Tibial artery (tissue), 4 donors: ENCODE data around the gene IGFBP1.

ENCODE experiments used
- DNase-seq, 2 donors: peaks; one replicate each; pipeline ENCODE4 v3.0.0-alpha.2; 2019
- H3K27ac ChIP-seq, 2 donors: fragments of 200-600 bp; sonication (generic) in 1 of 2; 1 replicate in 1 of 2; 2 replicates in 1 of 2; pipeline ENCODE4 v1.5.1; 2018 to 2019; ENCODE audit warnings: mild to moderate bottlenecking in 1 of 2
- H3K27me3 ChIP-seq, 2 donors: fragments of 200-600 bp; sonication (generic) in 1 of 2; one replicate each; pipeline versions ENCODE4 v1.5.1 to v1.6.0; 2016 to 2019
- H3K36me3 ChIP-seq, 3 donors: fragments of 200-600 bp; sonication (generic) in 2 of 3; one replicate each; pipeline ENCODE4 v1.5.1; 2016 to 2019; ENCODE audit warnings: mild to moderate bottlenecking in 2 of 3
- H3K4me1 ChIP-seq, 4 donors: fragments of 200-600 bp; sonication (generic) in 2 of 4; 1 replicate in 3 of 4; 2 replicates in 1 of 4; pipeline ENCODE4 v1.5.1; 2016 to 2019
- H3K4me3 ChIP-seq, 2 donors: fragments of 200-600 bp; sonication (generic) in 1 of 2; 1 replicate in 1 of 2; 2 replicates in 1 of 2; pipeline ENCODE4 v1.5.1; 2018 to 2019; ENCODE audit warnings: mild to moderate bottlenecking in 2 of 2
- H3K9me3 ChIP-seq, 3 donors: fragments of 200-600 bp; sonication (generic) in 1 of 3; one replicate each; pipeline ENCODE4 v1.5.1; 2016 to 2019
- intact Hi-C: fragments of 100-400 bp; cut with DNase I; formaldehyde crosslinking; loops from one replicate; pipeline ENCODE4 v1.15.0; 2023; ENCODE audit warnings: low total_unique reads
- TF ChIP-seq, protein P1 (sequence below), 2 experiments: fragments of 200-600 bp in 1 of 2; fragments of 450-650 bp in 1 of 2; IDR thresholded peaks; one replicate each; pipeline ENCODE4 v1.5.1; 2017 to 2019; ENCODE audit warnings: antibody characterized with exemption in 2 of 2, mild to moderate bottlenecking in 1 of 2, moderate library complexity in 1 of 2

Gene IGFBP1

DNA sequence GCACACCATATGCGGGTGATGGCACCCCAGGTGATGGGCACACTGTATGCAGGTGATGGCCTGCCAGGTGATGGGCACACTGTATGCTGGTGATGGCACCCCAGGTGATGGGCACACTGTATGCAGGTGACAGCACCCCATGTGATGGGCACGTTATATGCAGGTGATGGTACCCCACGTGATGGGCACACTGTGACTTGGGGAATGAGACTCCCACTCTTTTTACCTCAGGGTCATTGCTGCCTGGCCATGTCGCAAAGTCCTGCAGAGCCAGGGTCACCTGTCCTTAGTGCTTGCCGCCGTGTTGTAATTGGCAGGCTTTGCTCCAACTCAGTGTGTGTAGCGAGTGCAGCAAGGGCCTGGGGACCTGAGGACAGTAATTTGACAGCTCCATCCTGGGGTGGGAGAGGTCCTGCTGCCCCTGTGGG is 7.8 kb upstream of the IGFBP1 start:
- TF ChIP-seq, protein P1, sequence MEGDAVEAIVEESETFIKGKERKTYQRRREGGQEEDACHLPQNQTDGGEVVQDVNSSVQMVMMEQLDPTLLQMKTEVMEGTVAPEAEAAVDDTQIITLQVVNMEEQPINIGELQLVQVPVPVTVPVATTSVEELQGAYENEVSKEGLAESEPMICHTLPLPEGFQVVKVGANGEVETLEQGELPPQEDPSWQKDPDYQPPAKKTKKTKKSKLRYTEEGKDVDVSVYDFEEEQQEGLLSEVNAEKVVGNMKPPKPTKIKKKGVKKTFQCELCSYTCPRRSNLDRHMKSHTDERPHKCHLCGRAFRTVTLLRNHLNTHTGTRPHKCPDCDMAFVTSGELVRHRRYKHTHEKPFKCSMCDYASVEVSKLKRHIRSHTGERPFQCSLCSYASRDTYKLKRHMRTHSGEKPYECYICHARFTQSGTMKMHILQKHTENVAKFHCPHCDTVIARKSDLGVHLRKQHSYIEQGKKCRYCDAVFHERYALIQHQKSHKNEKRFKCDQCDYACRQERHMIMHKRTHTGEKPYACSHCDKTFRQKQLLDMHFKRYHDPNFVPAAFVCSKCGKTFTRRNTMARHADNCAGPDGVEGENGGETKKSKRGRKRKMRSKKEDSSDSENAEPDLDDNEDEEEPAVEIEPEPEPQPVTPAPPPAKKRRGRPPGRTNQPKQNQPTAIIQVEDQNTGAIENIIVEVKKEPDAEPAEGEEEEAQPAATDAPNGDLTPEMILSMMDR (IDR thresholded peaks at IDR 0.05) = no peak
- DNase-seq = no peak
- Histone ChIP-seq H3K4me1 (no peaks in the 10 kb centered on the region), H3K4me3 (no peak overlapping the region), H3K9me3 (peaks cover 0 to 22% (median 13%) of the 10 kb centered on the region in 3 donors), H3K27me3 (peaks cover 0 to 14% of the 10 kb centered on the region in 2 donors), H3K36me3 (no peaks in the 10 kb centered on the region), H3K27ac (no peak overlapping the region)
- intact Hi-C loops = no loop called here

- H3K4me1 ChIP-seq = no peaks in the 10 kb centered on the region
- no peaks in the 10 kb centered on the region for H3K36me3 ChIP-seq
- no peak overlapping the region for H3K4me3 ChIP-seq
- H3K9me3 ChIP-seq = peaks cover 0 to 22% (median 13%) of the 10 kb centered on the region in 3 donors
- intact Hi-C loops = no loop called here
- no peak overlapping the region for H3K27ac ChIP-seq
- DNase-seq = no peak
- TF ChIP-seq, protein P1 (IDR thresholded peaks at IDR 0.05) = no peak
- peaks cover 0 to 18% of the 10 kb centered on the region in 2 donors for H3K27me3 ChIP-seq
Observed at GRCh38 chr7:45881280-45881758, 7.0 kb upstream of the IGFBP1 start.

- no peak for DNase-seq
- TF ChIP-seq, protein P1 (IDR thresholded peaks at IDR 0.05) = no peak
- intact Hi-C loops = no loop called here
- Histone ChIP-seq H3K9me3 (peaks cover 0 to 22% (median 13%) of the 10 kb centered on the region in 3 donors), H3K4me3 (no peak overlapping the region), H3K36me3 (no peaks in the 10 kb centered on the region), H3K27me3 (peaks cover 0 to 18% of the 10 kb centered on the region in 2 donors), H3K4me1 (no peaks in the 10 kb centered on the region), H3K27ac (no peak overlapping the region)
Observed at GRCh38 chr7:45881759-45882464, 6.4 kb upstream of the IGFBP1 start.

DNA sequence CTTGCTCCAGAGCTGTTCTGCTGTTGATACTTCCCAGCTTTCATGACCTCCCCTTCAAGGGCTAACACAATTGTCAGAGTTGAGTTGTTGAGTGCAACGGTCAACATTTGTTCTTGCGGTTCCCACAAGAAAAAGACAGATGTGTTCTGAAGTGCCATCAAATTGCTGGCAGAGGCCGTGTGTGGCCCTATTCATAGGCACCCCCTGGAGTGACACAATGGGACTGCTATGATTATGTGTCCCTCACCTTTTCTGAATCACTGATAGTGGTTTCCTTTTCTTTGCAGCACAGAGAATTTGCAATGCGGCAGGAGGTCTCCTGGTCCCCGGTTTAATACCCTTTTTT is 5.8 kb upstream of the IGFBP1 start:
- Histone ChIP-seq H3K27me3 (peaks cover 0 to 20% of the 10 kb centered on the region in 2 donors), H3K4me3 (no peak overlapping the region), H3K4me1 (no peaks in the 10 kb centered on the region), H3K36me3 (no peaks in the 10 kb centered on the region), H3K9me3 (peaks cover 0 to 22% (median 13%) of the 10 kb centered on the region in 3 donors), H3K27ac (no peak overlapping the region)
- DNase-seq = no peak
- TF ChIP-seq, protein P1 (IDR thresholded peaks at IDR 0.05) = no peak
- intact Hi-C loops = no loop called here

DNA sequence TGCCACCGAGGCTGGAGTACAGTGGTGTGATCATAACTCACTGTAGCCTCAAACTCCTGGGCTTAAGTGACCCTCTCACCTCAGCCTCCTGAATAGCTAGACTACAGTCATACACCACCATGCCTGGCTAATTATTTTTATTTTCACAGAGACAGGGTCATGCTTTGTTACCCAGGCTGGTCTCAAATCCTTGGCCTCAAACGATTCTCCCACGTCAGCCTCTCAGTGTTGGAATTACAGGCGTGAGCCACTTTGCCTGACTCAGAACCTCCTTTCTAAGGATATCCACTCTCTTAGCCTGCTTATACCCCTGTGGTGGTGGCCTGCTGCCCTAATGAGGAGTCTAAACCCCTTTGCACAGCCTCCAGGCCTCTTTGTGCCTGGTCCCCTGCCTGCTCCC is 4.2 kb upstream of the IGFBP1 start:
- DNase-seq = no peak

More for the DNA sequence above, 4.2 kb upstream of the IGFBP1 start:
- peaks cover 0 to 12% (median 10%) of the 10 kb centered on the region in 4 donors for H3K4me1 ChIP-seq
- H3K27me3 ChIP-seq = peaks cover 0 to 37% of the 10 kb centered on the region in 2 donors
- H3K9me3 ChIP-seq = peaks cover 0 to 7% (median 1%) of the 10 kb centered on the region in 3 donors
- H3K36me3 ChIP-seq = no peaks in the 10 kb centered on the region
- H3K4me3 ChIP-seq = no peak overlapping the region
- H3K27ac ChIP-seq = no peak overlapping the region
- TF ChIP-seq, protein P1 (IDR thresholded peaks at IDR 0.05) = no peak
- intact Hi-C loops = no loop called here
